Jurkat, Clone E6-1 (cell line): ENCODE results near the gene CIAO3.
"Not testable (repeated sequence)": the region's sequence is repeated elsewhere in the genome, so short reads cannot be mapped to it uniquely, and the experiment has no call there.

ENCODE experiments used
- DNase-seq: peaks from one replicate; pipeline ENCODE4 v3.0.0-alpha.2; 2011; ENCODE audit warnings: low read depth, low spot score
- H3K4me3 ChIP-seq: 2 replicates; pipeline ENCODE4 v1.5.1; 2011; ENCODE audit warnings: mild to moderate bottlenecking, low read length, control low read depth, moderate library complexity

Gene CIAO3

DNA sequence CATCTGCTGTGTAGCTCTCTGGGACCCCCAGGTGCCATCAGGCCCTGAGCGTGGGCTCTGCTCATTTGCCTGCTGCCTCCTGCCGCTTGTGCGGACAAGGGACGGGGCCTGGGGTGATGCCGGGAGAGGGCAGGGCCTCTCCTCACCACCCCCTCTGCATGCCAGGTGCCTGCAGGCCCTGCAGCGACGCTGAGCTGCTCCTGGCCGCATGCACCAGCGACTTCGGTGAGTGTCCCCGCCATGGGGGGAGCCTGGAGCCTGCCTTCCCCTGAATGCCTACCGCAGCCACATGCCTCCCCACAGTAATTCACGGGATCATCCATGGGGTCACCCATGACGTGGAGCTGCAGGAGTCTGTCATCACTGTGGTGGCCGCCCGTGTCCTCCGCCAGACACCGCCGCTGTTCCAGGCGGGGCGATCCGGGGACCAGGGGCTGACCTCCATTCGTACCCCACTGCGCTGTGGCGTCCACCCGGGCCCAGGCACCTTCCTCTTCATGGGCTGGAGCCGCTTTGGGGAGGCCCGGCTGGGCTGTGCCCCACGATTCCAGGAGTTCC is 23.9 kb downstream of the CIAO3 start:
- no peak for DNase-seq
- H3K4me3 ChIP-seq: no peak overlapping the region

DNA sequence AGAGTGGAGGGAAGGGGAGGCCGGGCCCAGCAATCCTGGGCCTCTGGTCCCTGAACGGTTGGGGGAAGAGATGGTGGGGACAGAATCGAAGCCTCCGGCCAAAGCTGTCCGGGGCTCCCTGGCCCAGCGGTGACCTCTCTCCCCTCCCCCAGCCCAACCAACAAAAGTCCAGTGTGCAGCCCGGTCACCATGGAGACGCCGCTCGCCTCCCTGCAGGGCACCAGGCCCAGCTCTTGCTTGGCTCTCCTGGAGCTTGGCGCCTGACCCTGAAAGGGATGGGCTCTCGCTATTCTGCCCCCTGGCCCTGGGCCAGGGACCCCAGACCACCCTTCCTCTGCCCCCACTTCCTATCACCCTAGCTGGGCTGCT is 24.6 kb downstream of the CIAO3 start:
- no peak overlapping the region for H3K4me3 ChIP-seq
- no peak for DNase-seq

DNA sequence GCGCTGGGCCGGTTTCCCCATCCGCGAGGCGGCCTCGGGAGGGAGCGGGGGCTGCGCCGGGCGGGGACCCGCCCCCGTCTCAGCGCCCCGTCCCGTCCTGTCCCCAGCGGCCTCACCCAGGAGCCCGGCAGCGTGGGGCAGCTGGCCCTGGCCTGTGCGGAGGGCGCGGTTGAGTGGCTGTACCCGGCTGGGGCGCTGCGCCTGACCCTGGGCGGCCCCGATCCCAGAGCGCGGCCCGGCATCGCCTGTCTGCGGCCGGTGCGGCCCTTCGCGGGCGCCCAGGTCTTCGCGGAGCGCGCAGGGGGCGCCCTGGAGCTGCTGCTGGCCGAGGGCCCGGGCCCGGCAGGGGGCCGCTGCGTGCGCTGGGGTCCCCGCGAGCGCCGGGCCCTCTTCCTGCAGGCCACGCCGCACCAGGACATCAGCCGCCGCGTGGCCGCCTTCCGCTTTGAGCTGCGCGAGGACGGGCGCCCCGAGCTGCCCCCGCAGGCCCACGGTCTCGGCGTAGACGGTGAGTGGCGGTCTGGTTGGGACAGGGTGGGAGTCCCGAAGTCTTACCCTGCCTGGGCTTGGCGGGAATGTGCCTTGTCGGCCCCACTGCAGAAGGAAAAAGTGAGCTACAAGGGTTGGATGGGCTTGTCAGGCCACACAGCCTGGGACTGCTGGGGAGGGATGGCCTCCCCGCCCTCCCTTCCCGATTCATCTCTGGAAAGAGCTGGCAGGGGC is 25.2 kb downstream of the CIAO3 start:
- H3K4me3 ChIP-seq: peak overlapping the region; percentile 53
- DNase-seq: no peak

DNA sequence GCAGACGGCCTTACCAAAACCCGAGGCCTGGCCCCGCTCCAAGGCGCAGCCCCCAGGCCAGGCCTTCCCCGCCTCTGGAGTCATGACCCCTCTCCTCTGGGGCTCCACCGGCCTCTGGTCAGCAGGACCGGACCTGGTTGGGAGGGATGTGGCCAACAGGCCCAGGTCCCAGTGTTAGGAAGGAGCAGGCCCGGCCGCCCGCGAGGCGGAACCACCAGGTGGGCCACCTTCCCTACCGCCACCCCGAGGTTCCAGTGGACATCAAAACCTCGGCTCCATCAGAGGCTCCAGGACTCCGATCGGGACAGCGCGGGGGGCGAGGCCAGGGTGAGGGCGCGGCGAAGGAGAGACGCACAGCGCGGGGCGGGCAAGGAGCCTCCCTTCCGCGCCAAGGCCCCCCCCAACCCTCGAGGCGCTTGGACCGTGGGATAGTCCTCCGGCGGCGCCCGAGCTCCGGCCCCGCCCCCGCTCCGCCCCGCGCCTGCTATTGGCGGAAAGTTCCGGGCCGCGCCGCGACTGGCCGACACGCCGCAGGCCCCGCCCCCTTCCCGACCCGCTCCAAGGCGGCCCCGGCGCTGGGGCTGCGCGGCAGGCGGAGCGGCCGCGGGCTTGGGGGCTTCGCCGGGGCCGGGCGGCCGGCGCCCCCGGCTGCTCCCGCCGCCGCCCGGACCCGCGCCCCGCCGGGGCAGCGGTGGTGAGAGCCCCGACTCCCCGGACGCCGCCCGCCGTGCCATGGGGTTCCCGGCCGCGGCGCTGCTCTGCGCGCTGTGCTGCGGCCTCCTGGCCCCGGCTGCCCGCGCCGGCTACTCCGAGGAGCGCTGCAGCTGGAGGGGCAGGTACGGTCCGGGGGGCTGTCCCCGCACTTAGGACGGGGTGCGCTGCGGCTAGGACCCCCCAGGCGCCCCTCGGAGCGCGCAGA is 26.0 kb downstream of the CIAO3 start, which contains the start of gene METRN:
TSS of gene METRN (plus strand) at position 561 of the 919 bp plus-strand sequence. CDS start at position 733, 172 bp downstream.
- peak; percentile 71 for DNase-seq
- peak within 1 kb of the TSS; percentile 53 for H3K4me3 ChIP-seq

DNA sequence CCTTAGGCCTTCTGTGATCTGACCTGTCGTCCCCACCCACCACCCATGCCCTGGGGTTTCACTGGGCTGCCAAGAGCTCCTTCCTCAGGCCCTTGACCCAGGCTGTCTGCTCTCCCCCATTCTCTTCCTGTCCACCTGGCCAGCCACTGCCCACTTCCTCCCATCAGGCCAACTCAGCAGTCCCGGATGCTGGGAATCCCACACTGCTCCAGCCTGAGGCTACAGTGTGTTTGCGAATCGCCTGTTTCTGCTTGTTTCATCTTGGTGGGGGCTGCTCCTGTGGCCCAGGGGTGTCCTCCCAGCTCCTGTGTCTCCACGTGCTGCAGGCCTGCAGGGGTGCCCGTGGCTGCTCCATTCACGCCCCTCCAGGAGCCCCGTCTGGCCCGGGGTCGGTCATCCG is 26.7 kb downstream of the CIAO3 start:
- no peak overlapping the region for H3K4me3 ChIP-seq

DNA sequence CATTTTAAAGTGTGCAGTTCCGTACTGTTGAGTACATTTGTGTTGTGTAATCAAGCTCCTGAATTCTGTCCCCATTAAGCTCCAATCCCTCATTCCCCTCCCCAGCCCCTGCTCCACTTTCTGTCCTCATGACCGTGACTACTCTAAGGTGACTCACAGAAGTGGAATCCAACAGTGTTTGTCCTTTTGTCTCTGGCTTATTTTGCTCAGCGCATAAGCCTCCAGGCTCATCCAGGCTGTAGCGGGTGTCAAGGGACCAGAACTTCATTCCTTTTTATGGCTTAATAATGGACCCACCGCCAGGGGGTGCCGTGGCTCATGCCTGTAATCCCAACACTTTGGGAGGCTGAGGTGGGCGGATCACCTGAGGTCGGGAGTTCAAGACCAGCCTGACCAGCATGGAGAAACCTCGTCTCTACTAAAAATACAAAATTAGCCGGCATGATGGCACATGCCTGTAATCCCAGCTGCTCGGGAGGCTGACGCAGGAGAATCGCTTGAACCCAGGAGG is 28.0 kb downstream of the CIAO3 start:
- peak; percentile 63 for DNase-seq
- not testable (repeated sequence) for H3K4me3 ChIP-seq

More for the DNA sequence above, 26.7 kb downstream of the CIAO3 start:
- DNase-seq: no peak

DNA sequence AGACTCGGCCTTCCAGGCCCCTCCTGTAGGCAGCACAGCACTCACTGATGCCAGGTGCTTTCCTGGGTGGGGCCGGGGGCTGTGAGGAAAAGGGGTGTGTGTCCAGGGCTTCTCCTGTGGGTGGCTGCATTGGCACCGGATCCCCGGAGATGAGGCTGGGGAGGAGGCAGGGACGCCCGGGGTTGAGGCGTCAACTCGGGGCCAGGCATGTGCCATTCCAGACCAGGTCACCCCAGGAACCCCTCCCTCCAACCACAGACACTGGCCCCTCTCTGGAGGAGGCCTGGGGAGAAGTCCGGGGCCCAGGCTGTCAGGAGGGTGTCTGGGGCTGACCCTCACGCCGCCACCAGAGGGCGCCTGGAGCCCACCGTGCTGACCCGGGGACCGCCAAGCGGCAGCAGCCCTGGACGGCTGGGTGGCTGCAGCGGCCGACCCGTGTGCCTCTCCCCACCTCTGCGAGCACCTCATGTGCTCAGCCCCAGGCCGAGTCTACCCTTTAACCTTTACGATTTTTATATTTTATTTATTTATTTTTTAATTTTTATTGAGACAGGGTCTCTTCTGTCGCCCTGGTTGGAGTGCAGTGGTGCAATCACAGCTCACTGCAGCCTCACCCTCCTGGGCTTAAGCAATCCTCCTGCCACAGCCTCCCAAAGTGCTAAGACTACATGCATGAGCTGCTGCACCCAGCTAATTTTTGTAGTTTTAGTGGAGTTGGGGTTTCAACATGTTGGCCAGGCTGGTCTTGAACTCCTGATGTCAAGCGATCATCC is 29.1 kb downstream of the CIAO3 start:
- DNase-seq: no peak
- H3K4me3 ChIP-seq: no peak overlapping the region

DNA sequence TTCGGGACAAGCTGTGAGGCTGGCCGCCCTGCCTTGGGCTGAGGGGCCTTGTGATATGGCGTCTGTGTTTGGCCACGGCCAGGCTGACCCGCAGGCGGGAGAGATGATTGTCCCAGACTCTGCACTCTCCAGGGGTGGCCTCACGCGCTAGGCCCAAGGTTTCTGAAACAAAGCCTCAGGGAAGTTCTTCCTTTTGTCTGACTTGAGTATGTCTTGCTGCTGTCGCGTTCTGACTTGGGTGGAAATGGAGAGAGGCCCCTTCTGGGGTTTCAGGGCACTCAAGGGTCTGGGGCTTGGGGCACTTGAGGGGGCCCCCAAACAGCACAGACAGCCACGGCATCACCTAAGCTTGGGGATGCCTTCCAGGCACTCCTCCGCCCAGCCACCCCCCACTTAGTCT is 29.7 kb downstream of the CIAO3 start:
- no peak for DNase-seq
- H3K4me3 ChIP-seq: no peak overlapping the region

DNA sequence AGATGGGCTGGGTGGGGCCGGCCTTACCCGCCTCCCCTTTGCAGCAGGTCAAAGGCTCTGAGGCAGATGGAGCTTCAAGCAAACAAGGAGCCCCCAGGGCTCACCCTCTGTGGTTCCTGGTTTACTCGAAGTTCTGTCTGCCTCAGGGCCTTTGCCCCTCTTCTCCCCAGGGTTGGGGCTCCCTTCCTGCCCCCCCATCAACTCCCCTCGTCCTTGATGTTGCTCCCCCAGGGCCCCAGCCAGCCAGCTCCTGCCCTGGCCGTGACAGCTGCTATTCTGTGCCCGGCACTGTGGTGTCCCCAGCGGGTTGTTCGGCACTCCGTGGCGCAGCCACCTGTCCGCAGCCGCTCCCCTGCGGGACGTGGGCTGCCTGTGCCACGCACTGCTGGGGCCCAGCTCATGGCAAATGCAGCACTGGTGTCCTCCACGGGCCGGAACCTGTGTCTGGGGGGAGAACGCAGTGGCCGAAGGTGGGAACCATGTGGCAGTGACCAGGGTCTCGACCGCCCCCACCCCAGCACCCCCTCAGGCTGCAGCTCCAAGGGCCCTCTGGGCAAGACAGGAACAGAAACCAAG is 30.2 kb downstream of the CIAO3 start:
- no peak for DNase-seq
- no peak overlapping the region for H3K4me3 ChIP-seq

DNA sequence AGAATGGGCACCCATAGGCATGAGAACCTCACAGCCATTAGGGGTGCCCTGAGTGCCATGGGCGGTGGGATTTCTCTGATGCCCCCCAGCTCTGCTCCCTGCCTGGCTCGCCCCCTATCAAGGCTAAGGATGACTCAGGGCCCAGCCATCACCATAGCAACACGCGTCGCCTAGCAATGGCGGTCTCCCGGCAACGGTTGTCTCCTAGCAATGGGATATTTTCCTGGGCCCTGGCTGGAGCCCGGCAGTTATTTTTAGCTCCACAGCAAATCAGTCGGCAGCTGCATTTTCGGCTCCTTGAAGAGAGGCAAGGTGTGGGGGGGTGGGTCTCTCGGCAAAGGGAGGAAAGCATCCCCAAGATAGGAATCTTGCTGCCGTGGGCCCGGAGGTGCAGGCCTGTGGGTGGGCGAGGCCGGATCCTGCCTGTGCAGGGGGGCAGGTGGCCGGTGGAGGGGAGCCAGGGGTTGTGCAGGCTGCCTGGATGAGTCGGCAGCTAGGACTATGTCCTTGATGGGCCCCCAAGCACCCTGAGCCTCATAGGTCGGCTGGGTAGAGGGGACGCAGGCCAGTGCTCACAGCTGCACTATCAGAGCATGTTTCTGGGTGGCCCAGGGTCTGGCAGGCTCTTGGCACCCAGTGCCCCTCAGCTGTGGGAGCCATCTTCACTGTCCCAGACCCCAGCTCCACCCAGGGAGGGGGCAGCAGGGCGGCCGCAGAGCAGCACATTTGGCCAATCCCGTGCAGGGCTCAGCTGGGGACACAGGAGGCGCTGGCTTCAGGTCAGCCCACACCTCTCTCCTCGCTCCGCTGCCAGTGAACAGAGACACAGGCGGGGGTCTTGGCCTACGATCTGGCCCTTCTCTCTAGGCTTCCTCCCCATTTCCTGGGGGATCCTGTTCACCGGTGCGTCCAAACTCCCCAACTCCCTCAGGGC is 31.0 kb downstream of the CIAO3 start:
- H3K4me3 ChIP-seq: no peak overlapping the region
- peak; percentile 43 for DNase-seq

DNA sequence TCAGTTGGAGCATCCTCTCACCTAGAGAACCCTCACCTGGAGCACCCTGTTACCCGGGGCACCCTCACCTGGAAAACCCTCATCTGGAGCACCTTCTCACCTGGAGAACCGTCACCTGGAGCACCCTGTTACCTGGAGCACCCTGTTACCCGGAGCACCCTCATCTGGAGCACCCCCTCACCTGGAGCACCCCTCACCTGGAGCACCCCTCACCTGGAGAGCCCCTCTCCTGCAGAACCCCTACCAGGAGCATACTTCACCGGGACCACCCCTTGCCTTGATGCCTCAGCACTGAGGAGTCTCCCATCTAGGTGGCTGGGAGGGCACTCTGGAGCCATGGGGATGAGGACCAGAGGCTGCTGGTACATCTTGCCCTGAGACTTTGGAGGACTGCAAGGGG is 31.8 kb downstream of the CIAO3 start:
- DNase-seq: no peak

DNA sequence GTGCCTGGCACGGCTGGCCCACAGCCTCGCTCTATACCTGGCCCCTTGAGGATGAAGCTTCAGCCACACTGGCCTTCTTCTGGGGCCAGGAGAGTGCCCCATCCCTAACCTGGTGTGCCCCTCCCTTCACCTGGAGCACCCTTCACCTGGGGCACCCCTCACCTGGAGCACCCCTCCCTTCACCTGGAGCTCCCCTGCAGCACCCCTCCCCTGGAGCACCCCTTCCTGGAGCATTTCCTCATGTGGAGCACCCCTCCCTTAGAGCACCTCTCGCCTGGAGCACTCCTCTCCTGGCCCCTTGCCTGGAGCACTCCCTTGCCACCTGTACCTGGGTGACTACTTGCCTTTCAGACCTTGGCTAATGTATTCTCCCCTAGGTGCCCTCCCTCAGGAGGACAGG is 32.8 kb downstream of the CIAO3 start:
- H3K4me3 ChIP-seq: no peak overlapping the region
- DNase-seq: no peak

More for the DNA sequence above, 31.8 kb downstream of the CIAO3 start:
- no peak overlapping the region for H3K4me3 ChIP-seq

DNA sequence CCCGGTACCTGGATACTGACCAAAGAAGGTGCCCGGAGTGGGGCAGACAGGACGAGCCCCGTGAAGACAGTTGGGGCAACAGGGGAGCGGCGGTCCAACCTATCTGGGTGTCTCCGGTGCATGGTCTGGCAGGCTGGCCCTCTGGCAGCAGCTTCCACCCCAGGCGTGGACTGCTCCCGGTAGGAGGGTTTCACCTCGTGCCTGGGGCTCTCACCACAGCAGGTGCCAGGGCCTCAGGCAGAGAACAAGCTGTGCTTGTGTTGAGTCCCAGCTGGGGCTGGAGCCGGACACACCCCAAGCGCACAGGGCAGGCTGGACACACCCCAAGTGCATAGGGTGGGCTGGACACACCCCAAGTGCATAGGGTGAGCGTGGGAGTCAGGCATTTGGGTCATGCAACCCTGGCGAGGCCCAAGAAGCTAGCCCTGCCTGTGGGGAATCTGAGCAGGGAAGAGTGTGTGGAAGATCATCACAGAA is 33.7 kb downstream of the CIAO3 start:
- H3K4me3 ChIP-seq: no peak overlapping the region
- no peak for DNase-seq

DNA sequence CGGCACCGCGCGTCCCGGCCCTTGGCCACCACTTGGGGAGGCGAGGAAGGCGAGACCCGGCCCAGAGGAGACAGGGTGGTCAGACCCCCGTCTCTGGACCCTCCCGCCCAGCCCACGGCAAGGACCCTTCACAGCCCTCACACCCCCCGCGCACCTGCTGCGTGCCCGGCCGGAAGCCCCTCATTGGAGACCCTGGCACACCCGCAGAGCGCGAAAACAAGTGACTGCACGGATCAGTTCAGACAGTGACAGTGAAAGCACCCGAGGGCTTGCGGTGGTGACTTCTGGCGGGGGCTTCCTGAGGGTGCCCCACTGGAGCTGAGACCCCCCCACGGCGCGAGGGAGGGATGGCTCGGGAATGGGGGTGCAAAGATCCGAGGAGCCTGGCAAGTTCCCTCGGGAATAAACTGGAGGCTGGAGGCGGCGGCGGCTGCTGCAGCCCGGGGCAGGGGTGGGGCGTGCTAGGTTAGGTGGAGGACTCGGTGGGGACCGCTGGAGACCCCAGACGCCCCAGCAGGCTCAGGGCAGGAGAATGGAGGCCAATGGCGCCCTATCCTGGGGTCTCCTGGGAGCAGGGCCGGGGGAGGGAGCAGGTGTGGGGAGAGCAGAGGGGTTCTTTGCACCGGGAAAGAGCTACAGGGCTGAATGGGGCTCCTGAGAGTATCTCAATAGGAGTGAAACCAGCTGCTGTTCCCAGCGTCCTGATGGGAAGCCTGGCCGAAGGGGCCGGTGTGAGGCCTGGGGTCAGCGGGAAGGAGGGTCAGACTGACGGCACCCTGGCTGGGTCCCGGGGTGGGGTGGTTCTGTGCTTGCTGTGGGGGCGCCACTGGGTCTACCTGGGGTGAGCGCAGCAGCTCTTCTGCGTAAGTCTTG is 34.4 kb downstream of the CIAO3 start:
- H3K4me3 ChIP-seq: no peak overlapping the region
- DNase-seq: no peak

DNA sequence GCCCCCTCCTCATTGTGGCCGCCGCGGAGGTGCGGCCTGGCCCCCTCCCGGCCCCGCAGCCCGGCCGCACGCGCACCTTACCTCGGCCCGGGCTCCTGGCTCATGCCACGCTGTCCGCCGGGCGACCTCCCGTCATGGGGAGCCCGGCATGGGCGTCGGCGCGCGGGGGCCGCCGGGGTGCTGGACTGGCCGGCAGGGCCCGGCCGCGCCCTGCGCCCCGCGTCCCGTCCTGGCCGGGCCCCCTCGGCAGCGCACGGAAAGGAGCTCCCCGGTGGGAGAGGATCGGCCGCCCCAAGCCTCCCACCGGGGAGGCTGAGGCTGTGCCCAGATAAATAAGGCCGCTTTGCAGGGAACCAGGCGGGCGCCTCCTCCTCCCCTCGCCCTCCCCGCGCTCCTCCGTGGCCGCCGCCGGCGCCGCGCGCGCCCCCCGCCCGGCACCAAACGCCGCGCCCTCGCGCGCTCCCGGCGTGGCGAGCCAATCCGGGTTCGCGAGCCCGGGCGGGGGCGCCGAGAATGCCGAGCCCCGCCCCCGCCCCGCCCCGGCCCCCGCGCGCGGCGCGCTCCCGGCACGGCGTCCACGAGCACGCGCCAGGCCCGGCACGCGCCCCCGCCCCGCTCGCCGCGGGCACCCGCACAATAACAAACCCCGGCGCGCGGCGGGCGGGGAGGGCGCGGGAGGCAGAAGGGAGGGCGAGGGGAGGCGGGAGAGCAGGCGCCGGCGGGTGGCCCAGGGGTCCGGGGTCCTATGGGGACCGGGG is 35.2 kb downstream of the CIAO3 start, which contains the start of gene FBXL16:
TSS of gene FBXL16 (minus strand) at position 371 of the 758 bp plus-strand sequence. CDS start 8,396 bp downstream, outside the sequence.
- no peak within 1 kb of the TSS for H3K4me3 ChIP-seq
- DNase-seq: no peak
